Caco-2 (cell line): ENCODE measurements around the gene TSPAN4. TPM values are rescaled to one million over a fixed set of nuclear protein-coding genes. Genes with fewer than 3 reads are reported as not detected.

Experiments used
- BruUV-seq: library from RNA; stranded (reverse); fragments of 400-500 nt; replicated peaks from 2 replicates; lab custom pipeline; 2021; lab: Mats Ljungman, UMichigan
- CTCF ChIA-PET: fragments of 300-600 bp; sonication (Branson Sonifier 250); formaldehyde crosslinking; loops from one replicate; lab custom pipeline; 2022; ENCODE audit warnings: antibody characterized with exemption; lab: Charles Lee
- POLR2A ChIA-PET: fragments of 300-600 bp; sonication (Branson Sonifier 250); formaldehyde crosslinking; loops from one replicate; lab custom pipeline; 2022; ENCODE audit warnings: antibody characterized with exemption; lab: Charles Lee
- DNase-seq, 2 experiments: peaks; one replicate each; pipeline versions ENCODE4 v3.0.0 to v3.0.0-alpha.2; 2020 to 2022
- H3K27me3 ChIP-seq: replicated peaks from 2 replicates; pipeline ENCODE4 v1.6.0; 2011; ENCODE audit warnings: low read length; ENCODE audit not compliant: control insufficient read depth, insufficient read depth
- H3K36me3 ChIP-seq: 2 replicates; pipeline ENCODE4 v1.5.1; 2011; ENCODE audit warnings: low read length; ENCODE audit not compliant: control insufficient read depth, insufficient read depth
- H3K4me1 ChIP-seq: fragments of 250-450 bp; sonication (Bioruptor Pico); 2 replicates; pipeline ENCODE4 v1.5.1; 2020; ENCODE audit warnings: mild to moderate bottlenecking
- H3K4me3 ChIP-seq: 2 replicates; pipeline ENCODE4 v1.5.1; 2011; ENCODE audit warnings: low read depth, mild to moderate bottlenecking, control low read depth, low read length
- H3K9me3 ChIP-seq: fragments of 250-450 bp; sonication (Bioruptor Pico); 2 replicates; pipeline ENCODE4 v1.5.1; 2020; ENCODE audit warnings: mild to moderate bottlenecking, moderate library complexity
- H3K27ac Mint-ChIP-seq: one replicate; pipeline ENCODE4 v1.8.0; 2022; ENCODE audit warnings: mixed read lengths; ENCODE audit not compliant: unreplicated experiment
- H3K27me3 Mint-ChIP-seq: one replicate; pipeline ENCODE4 v1.8.0; 2022; ENCODE audit warnings: mixed read lengths; ENCODE audit not compliant: insufficient read depth, unreplicated experiment
- H3K36me3 Mint-ChIP-seq: one replicate; pipeline ENCODE4 v1.8.0; 2022; ENCODE audit warnings: mild to moderate bottlenecking, mixed read lengths; ENCODE audit not compliant: insufficient read depth, unreplicated experiment
- H3K4me1 Mint-ChIP-seq: one replicate; pipeline ENCODE4 v1.8.0; 2022; ENCODE audit warnings: low read depth, mixed read lengths; ENCODE audit not compliant: unreplicated experiment
- H3K4me3 Mint-ChIP-seq: one replicate; pipeline ENCODE4 v1.8.0; 2022; ENCODE audit warnings: mild to moderate bottlenecking, moderate library complexity, mixed read lengths; ENCODE audit not compliant: unreplicated experiment
- H3K9me3 Mint-ChIP-seq: one replicate; pipeline ENCODE4 v1.8.0; 2022; ENCODE audit warnings: mixed read lengths; ENCODE audit not compliant: unreplicated experiment
- CTCF ChIP-seq, 2 experiments: fragments of 200-600 bp in 1 of 2; IDR thresholded peaks; 1 replicate in 1 of 2; 2 replicates in 1 of 2; pipeline versions ENCODE4 v1.5.1 to v1.8.0; 2011 to 2022; ENCODE audit warnings: antibody characterized with exemption in 1 of 2, control low read depth in 1 of 2, inconsistent platforms in 1 of 2, low read depth in 1 of 2, low read length in 1 of 2, mild to moderate bottlenecking in 1 of 2, moderate library complexity in 1 of 2; ENCODE audit not compliant: insufficient read depth in 1 of 2, severe bottlenecking in 1 of 2, unreplicated experiment in 1 of 2
- intact Hi-C: fragments of 100-400 bp; cut with micrococcal nuclease; formaldehyde crosslinking; loops from one replicate; pipeline ENCODE4 v1.10.0; 2022; ENCODE audit not compliant: unreplicated experiment
- total RNA-seq: library from RNA; stranded (reverse); gene quantifications from 2 replicates; pipeline ENCODE4 v1.2.3, GENCODE V29; 2022

Gene TSPAN4
- total RNA-seq, 1 experiment from 2014 or later, result 95.9 TPM

GRCh38 chr11:838441-839279 is 4.0 kb upstream of the TSPAN4 start:
- peak in 1 of 2 experiments; percentile 63 for DNase-seq
- H3K36me3 ChIP-seq, result peaks cover 8% of the 10 kb centered on the region
- no peaks in the 10 kb centered on the region for H3K9me3 ChIP-seq
- H3K4me1 Mint-ChIP-seq, result peaks cover 18% of the 10 kb centered on the region
- peak overlapping the region; percentile 78 for H3K27ac Mint-ChIP-seq
- H3K9me3 Mint-ChIP-seq, result no peaks in the 10 kb centered on the region
- CTCF ChIA-PET, result interaction anchor here (0.6 to 1.6 kb wide), 2 partner anchors 9 to 270 kb away, joined by 4 to 5 read pairs; no protein-coding TSS in a partner anchor
- peaks cover 23% of the 10 kb centered on the region for H3K4me1 ChIP-seq
- intact Hi-C loops, result no loop called here
- POLR2A ChIA-PET, result interaction anchor here (0.5 kb wide), 2 partner anchors 20 to 403 kb away, joined by 6 read pairs; partner anchors contain the start of gene PNPLA2
- no peak overlapping the region for H3K4me3 Mint-ChIP-seq
- H3K27me3 ChIP-seq, result no peaks in the 10 kb centered on the region
- TSS peak; percentile 24 for BruUV-seq
- no peaks in the 10 kb centered on the region for H3K27me3 Mint-ChIP-seq
- peak; percentile 27 to 41 for TF ChIP-seq CTCF (IDR thresholded peaks at IDR 0.05; ENCODE audit: insufficient read depth in 1 of 2, low read depth in 1 of 2, low read length in 1 of 2, severe bottlenecking in 1 of 2, unreplicated experiment in 1 of 2)
- H3K36me3 Mint-ChIP-seq, result peaks cover 84% of the 10 kb centered on the region
- H3K4me3 ChIP-seq, result no peak overlapping the region

GRCh38 chr11:839280-839623 is 3.4 kb upstream of the TSPAN4 start:
- ChIA-PET CTCF (interaction anchor here (1.6 kb wide), 1 partner anchor 10 kb away, joined by 4 read pairs; no protein-coding TSS in a partner anchor), POLR2A (interaction anchor here (0.5 kb wide), 2 partner anchors 20 to 404 kb away, joined by 6 read pairs; partner anchors contain the start of gene PNPLA2)
- H3K27ac Mint-ChIP-seq, result peak overlapping the region; percentile 78
- no peak overlapping the region for H3K4me3 ChIP-seq
- H3K4me3 Mint-ChIP-seq, result no peak overlapping the region
- H3K4me1 Mint-ChIP-seq, result peaks cover 18% of the 10 kb centered on the region
- H3K9me3 ChIP-seq, result no peaks in the 10 kb centered on the region
- BruUV-seq, result no TSS peak
- H3K27me3 ChIP-seq, result no peaks in the 10 kb centered on the region
- no peaks in the 10 kb centered on the region for H3K9me3 Mint-ChIP-seq
- no peak for TF ChIP-seq CTCF (IDR thresholded peaks at IDR 0.05; ENCODE audit: insufficient read depth in 1 of 2, low read depth in 1 of 2, low read length in 1 of 2, severe bottlenecking in 1 of 2, unreplicated experiment in 1 of 2)
- no peaks in the 10 kb centered on the region for H3K27me3 Mint-ChIP-seq
- H3K4me1 ChIP-seq, result peaks cover 24% of the 10 kb centered on the region
- intact Hi-C loops, result no loop called here
- H3K36me3 ChIP-seq, result peaks cover 8% of the 10 kb centered on the region
- DNase-seq, result no peak
- peaks cover 78% of the 10 kb centered on the region for H3K36me3 Mint-ChIP-seq

- Mint-ChIP-seq H3K27me3 (no peaks in the 10 kb centered on the region), H3K4me3 (peak overlapping the region; percentile 90), H3K27ac (peak overlapping the region; percentile 85), H3K4me1 (peaks cover 18% of the 10 kb centered on the region), H3K9me3 (no peaks in the 10 kb centered on the region), H3K36me3 (peaks cover 78% of the 10 kb centered on the region)
- H3K4me1 ChIP-seq, result peaks cover 23% of the 10 kb centered on the region
- H3K27me3 ChIP-seq, result no peaks in the 10 kb centered on the region
- POLR2A ChIA-PET, result interaction anchor here (1.0 kb wide), 1 partner anchor 8 kb away, joined by 3 read pairs; no protein-coding TSS in a partner anchor
- TF ChIP-seq CTCF (IDR thresholded peaks at IDR 0.05; ENCODE audit: insufficient read depth in 1 of 2, low read depth in 1 of 2, low read length in 1 of 2, severe bottlenecking in 1 of 2, unreplicated experiment in 1 of 2), result peak in 1 of 2 experiments; percentile 18
- no peaks in the 10 kb centered on the region for H3K9me3 ChIP-seq
- no peak overlapping the region for H3K4me3 ChIP-seq
- CTCF ChIA-PET, result no interaction called here
- peaks cover 8% of the 10 kb centered on the region for H3K36me3 ChIP-seq
- no peak for DNase-seq
- no TSS peak for BruUV-seq
- intact Hi-C loops, result no loop called here
Observed at GRCh38 chr11:839875-840617, 2.6 kb upstream of the TSPAN4 start.
